Central memory CD8-positive, alpha-beta T cell (primary cell): ENCODE measurements around the gene WARS2.

Experiments used
- ATAC-seq: fragments of 150-1000 bp; cut with Tn5 transposase; replicated peaks from 2 replicates; pipeline ENCODE4 v1.10.0; 2022; ENCODE audit warnings: mild to moderate bottlenecking, moderate FRiP score, moderate number of reproducible peaks; ENCODE audit not compliant: poor library complexity, severe bottlenecking; ENCODE audit errors: extremely low read depth
- DNase-seq, 2 donors: peaks; one replicate each; pipeline ENCODE4 v3.0.0; 2021; ENCODE audit warnings: low spot score in 2 of 2
- H3K27ac Mint-ChIP-seq: one replicate; pipeline ENCODE4 v1.8.0; 2022; ENCODE audit warnings: low read depth, mild to moderate bottlenecking, moderate library complexity, mixed read lengths
- H3K27me3 Mint-ChIP-seq: one replicate; pipeline ENCODE4 v1.8.0; 2022; ENCODE audit warnings: mixed read lengths
- H3K36me3 Mint-ChIP-seq: one replicate; pipeline ENCODE4 v1.8.0; 2022; ENCODE audit warnings: mild to moderate bottlenecking, moderate library complexity, mixed read lengths; ENCODE audit not compliant: insufficient read depth
- H3K4me1 Mint-ChIP-seq: one replicate; pipeline ENCODE4 v1.8.0; 2022; ENCODE audit warnings: mixed read lengths
- H3K4me3 Mint-ChIP-seq: one replicate; pipeline ENCODE4 v1.8.0; 2022; ENCODE audit warnings: mild to moderate bottlenecking, moderate library complexity, mixed read lengths
- H3K9me3 Mint-ChIP-seq: one replicate; pipeline ENCODE4 v1.8.0; 2022; ENCODE audit warnings: mixed read lengths

The WARS2 gene

DNA sequence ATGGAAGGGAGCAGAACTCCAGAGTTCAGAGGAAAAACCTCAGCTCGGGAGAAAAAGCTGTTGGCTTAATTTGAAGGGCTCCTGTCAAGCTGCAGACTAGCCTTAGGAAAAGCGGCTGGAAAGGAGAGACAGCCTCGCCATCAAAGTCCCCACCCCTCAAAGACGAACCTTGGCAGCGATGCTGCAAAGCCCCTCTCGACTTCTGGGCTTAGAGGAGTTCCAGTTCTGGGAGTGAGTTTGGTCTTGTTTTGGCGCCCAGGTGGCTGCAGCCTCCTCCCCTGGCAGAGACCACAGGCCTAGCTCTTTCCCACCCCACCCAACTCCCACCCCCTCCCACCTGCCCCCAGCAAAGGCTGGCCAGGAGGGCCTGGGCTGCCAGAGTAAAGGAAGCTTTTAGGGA is 143.2 kb downstream of the WARS2 start:
- Mint-ChIP-seq H3K27me3 (peaks cover 93% of the 10 kb centered on the region), H3K4me1 (peaks cover 6% of the 10 kb centered on the region), H3K27ac (no peak overlapping the region), H3K4me3 (no peak overlapping the region), H3K36me3 (peaks cover 4% of the 10 kb centered on the region), H3K9me3 (no peaks in the 10 kb centered on the region)
- ATAC-seq (no peak), DNase-seq (no peak)

DNA sequence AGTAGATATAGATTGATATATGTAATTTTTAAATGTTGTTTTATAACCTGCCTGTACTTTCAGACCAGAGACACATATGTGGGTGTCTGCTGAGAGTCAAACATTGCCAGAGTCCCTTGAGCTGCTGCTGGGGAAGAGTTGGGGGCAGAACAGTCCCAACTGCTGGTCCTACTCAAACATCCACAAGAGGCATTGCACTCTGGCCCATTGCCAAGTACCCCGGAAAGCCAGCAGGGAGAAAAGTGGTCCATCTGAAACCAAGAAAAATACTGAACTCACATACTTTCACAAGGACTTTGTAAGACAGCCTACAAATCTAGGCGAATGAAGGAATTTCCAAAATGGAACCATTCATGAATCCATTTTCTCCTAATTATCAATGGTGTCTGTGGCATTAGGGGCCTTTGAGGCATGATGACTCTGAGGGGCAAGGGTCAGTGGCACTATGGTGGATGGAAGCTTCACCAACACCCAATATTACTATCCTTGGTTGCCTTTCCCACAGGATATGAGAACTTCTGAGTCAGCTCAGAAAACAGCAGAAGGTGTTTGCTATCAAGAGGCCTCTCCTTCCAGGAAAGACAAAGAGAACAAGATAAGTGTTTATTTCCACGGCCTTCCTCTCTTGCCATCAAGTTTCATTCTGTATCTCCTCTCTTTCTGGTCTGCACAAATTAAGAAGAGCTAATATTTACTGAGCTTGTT is 145.0 kb downstream of the WARS2 start:
- H3K27ac Mint-ChIP-seq = no peak overlapping the region
- H3K4me1 Mint-ChIP-seq = no peaks in the 10 kb centered on the region
- H3K4me3 Mint-ChIP-seq = no peak overlapping the region
- H3K27me3 Mint-ChIP-seq = peaks cover 93% of the 10 kb centered on the region
- ATAC-seq = no peak
- no peak for DNase-seq
- no peaks in the 10 kb centered on the region for H3K9me3 Mint-ChIP-seq
- H3K36me3 Mint-ChIP-seq = peaks cover 6% of the 10 kb centered on the region

DNA sequence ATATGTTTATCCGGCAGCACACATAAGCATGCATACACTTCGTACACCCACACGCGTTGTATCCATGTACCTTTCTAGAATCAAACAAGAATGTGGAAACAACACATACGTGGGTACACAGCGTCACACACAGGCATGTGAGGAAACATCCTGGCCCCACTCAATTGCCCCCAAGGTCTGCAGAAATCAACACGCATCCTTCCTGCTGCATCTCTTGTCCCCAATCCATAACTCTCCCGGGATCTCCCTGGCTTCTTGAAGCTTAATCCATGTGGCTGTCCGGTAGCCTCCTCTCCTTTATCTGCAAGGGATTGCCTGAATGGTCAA is 146.8 kb downstream of the WARS2 start:
- peaks cover 6% of the 10 kb centered on the region for H3K36me3 Mint-ChIP-seq
- no peak for ATAC-seq
- no peak overlapping the region for H3K4me3 Mint-ChIP-seq
- H3K9me3 Mint-ChIP-seq = no peaks in the 10 kb centered on the region
- peaks cover 93% of the 10 kb centered on the region for H3K27me3 Mint-ChIP-seq
- H3K4me1 Mint-ChIP-seq = no peaks in the 10 kb centered on the region
- H3K27ac Mint-ChIP-seq = no peak overlapping the region
- no peak for DNase-seq

DNA sequence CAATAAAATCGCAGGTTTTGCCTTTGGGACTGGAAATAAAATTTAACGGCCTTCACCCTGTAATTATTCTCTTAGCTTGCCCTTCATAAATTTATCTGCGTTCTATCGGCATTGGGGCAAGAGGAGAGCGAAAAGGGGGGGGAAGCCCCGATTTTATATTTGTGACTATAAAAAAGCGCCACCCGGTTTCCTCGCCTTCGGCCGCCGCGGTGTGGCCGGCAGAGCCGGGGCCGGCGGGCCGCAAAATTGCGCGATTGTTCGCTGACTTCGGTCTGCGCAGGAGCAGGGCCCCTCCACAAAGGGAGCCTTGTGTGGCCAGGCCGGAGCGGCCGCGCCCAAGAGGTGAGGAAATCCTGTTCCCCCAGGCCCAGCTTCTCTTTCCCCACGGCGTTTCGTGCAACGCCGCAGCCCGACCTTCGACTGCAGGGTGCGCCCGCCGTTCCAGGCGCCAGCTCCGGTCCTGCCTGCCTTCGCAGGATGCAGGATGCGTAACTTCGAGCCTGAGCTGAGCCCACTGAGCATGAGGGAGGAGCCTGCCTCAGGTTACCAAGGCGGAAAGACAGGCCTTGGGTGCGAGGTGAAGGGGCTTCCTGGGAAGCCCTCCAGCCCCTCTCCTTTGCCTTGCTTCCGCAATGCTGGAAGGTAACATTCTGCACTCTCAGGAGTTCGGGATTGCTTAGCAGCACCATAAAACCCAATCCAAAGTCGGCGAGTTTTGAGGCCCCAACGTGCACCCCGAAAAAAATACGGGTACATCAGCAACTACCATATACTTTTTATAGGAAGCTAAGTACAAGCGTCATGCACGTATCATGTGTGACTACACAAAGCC is 147.4 kb downstream of the WARS2 start:
- ATAC-seq = no peak

DNA sequence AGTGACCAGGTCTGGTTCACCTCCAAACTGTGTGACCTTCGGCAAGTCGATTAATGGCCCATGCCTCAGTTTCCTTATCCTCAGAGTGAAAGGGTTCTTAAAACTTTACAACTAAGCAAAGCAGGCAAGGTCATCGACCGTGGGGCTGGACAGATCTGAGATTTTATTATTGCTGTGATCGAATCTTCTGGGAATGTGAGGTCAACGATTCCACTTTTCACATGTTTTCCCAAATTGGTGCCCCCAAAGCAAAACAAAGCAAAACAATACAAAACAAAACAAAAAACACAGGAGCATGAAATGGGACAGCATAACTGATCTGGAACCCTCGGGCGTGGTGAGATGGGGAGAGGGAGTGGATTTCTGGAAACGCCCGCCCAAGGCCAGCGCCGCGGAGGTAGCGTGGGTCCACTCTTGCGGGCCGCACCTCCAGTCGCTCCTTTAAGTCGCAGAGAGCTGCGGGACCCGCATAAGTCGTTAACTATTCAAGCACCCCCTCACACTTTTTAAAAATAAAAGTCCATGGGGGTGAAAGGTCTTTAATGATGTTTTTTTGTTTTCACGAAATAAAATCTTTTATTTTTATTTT is 148.1 kb downstream of the WARS2 start:
- H3K36me3 Mint-ChIP-seq = peaks cover 6% of the 10 kb centered on the region
- H3K9me3 Mint-ChIP-seq = no peaks in the 10 kb centered on the region
- no peak for DNase-seq
- H3K27ac Mint-ChIP-seq = peak overlapping the region; percentile 18
- no peak for ATAC-seq
- no peak overlapping the region for H3K4me3 Mint-ChIP-seq
- peaks cover 93% of the 10 kb centered on the region for H3K27me3 Mint-ChIP-seq
- H3K4me1 Mint-ChIP-seq = no peaks in the 10 kb centered on the region

More for the DNA sequence above, 147.4 kb downstream of the WARS2 start:
- Mint-ChIP-seq H3K4me1 (no peaks in the 10 kb centered on the region), H3K9me3 (no peaks in the 10 kb centered on the region), H3K27ac (peak overlapping the region; percentile 18), H3K27me3 (peaks cover 93% of the 10 kb centered on the region), H3K36me3 (peaks cover 6% of the 10 kb centered on the region), H3K4me3 (no peak overlapping the region)
- no peak for DNase-seq

DNA sequence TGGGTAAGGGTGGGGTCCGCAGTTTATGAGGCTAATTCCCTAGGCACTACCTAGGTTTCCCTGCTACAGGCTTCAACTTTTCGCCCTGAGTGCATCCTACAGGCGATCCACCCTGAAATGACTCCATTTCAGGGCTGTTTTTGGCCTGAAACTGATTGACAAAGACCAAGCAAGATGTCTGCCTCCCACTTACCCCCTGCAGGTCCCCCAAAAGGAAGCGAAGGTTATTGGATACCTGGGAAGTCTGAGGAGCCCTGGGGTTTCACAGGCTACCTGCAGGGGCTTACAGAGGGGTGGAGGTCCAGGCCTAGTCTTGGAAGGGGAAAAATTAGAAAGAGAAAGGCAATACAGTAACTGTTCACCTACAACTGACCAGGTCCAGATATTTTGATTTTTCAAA is 149.0 kb downstream of the WARS2 start:
- H3K9me3 Mint-ChIP-seq = no peaks in the 10 kb centered on the region
- peaks cover 93% of the 10 kb centered on the region for H3K27me3 Mint-ChIP-seq
- no peak for DNase-seq
- no peak overlapping the region for H3K27ac Mint-ChIP-seq
- ATAC-seq = no peak
- no peak overlapping the region for H3K4me3 Mint-ChIP-seq
- peaks cover 4% of the 10 kb centered on the region for H3K36me3 Mint-ChIP-seq
- H3K4me1 Mint-ChIP-seq = no peaks in the 10 kb centered on the region

DNA sequence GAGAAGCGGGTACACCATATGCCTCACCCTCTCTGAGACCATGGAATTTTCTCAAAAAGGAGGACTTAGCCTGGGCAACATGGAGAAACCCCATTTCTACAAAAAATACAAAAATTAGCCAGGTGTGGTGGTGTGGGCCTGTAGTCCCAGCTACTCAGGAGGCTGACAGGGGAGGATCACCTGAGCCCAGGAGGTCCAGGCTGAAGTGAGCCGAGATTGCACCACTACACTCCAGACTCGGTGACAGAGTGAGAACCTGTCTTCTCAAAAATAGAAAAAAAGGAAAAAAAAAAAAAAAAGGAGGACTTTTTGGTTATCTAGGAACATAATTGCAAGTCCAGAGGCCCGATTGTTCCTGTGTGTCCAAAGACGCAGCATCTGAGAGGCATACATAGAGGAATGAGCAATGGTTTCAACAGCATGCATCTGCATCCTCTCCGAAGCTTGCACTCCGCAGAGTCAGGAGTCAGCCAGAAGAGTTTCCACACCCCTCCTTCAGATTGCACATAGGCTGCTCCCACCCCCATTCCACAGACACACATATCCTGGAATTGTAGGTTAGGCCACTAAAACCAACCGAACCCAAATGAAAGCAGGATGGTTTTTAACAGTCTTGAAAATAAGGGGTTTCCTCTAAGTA is 149.8 kb downstream of the WARS2 start:
- ATAC-seq (no peak), DNase-seq (no peak)
- Mint-ChIP-seq H3K9me3 (no peaks in the 10 kb centered on the region), H3K4me3 (no peak overlapping the region), H3K36me3 (peaks cover 6% of the 10 kb centered on the region), H3K27ac (no peak overlapping the region), H3K4me1 (no peaks in the 10 kb centered on the region), H3K27me3 (peaks cover 96% of the 10 kb centered on the region)

DNA sequence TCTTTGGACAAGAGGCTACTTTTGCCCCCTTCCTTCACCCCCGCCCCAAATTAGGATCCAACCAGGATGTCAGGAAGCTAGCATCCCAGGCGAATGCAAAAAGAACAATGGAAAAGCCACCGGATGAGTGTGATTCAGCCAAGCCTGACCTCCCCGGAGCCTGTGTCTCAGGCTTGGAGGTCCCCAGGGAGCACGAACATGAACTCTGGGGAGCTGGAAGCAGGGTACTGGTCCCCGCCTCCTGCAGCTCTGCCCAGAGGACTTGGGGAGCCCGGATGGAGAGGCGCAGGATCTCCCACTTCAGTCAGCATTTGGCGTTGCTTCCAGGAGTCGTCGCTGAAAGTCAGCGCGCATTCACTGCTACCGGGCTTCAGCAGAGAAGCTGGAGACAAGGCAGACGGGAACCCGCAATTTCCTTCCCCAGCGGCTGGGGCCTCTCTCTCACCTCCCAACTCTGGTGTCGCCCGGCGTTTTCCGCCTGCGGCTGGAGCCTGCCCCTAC is 150.5 kb downstream of the WARS2 start:
- DNase-seq (no peak), ATAC-seq (no peak)
- peaks cover 9% of the 10 kb centered on the region for H3K36me3 Mint-ChIP-seq
- no peaks in the 10 kb centered on the region for H3K9me3 Mint-ChIP-seq
- peaks cover 96% of the 10 kb centered on the region for H3K27me3 Mint-ChIP-seq
- H3K27ac Mint-ChIP-seq = no peak overlapping the region
- H3K4me1 Mint-ChIP-seq = no peaks in the 10 kb centered on the region
- H3K4me3 Mint-ChIP-seq = no peak overlapping the region

DNA sequence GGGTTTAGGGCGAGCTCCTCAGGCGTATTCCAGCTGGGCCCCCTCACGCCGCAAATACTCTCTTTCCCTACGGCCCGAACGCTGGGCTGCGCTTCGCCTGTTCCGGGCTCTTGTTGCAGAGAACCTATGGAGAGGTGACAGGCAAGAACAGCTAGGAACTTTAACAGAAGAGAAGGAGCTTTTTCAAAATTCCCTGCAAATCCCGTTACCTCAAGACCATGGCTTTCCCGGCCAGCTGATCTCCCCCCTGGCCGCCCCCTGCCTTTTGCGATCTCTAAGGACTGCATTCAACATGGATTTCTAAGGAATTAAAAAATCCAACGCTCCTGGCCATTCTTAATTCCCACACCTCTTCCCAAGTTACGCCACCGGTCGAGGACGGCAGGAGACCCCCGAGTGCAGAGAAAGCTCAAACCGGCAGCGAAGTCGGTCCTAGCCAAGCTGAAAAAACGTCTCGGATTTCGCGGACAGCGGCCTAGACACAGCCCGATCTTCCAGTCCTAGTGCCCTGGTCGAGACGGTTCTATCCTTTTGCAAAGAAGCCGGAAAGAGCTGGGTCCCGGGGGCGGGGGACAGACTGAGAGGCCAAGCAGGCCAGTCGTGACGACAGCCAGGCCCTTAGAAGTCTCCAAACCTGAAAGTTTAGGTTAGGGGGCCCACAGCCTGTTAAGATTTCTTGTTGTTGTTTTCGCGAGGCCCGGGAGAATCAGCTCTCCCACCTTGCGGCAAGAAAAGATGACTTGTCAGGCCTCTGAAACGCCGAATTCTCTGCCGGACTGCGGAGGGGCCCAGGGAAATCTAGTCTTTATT is 151.2 kb downstream of the WARS2 start:
- Mint-ChIP-seq H3K9me3 (no peaks in the 10 kb centered on the region), H3K36me3 (peaks cover 9% of the 10 kb centered on the region), H3K4me3 (peak overlapping the region; percentile 18), H3K27ac (no peak overlapping the region), H3K27me3 (peaks cover 96% of the 10 kb centered on the region), H3K4me1 (no peaks in the 10 kb centered on the region)
- ATAC-seq = no peak
- no peak for DNase-seq

DNA sequence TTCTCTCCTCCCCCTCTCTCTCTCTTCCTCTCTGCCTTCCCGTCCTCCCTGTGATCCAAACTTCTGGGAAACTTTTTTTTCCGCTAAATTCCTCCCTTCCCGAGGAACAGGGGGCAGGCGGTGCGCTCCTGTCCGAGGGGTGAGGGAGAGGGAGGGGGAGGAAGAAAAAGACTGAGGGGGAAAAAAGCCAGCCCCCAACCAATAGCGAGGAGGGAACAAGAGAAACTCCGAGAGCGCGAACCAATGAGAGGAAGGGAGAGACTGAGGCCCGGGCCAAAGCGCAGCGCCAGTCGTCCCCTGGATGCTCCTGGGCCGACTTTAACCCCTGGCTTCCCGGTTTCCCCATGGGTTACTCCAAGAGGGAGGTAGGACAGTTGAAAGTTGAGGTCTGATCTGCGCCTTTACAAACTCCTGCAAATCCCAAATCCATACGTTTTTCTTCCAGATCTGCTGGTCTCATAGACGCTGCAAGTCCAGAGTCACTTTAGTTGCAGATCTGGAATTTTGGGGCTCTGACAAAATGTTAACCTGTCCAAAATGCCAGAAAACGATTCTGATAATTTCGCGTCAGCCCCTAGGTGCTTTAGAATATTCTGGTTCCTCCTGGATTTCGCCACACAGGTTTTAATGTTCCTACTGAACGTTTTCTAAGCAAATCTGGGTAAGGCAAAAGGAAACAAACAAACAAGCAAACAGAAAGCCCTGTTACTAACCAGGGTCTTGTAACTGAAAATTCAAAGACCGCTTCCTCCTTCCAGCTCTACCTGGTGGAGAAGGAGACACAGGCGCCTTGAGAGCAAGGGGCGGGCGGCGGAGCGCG is 152.1 kb downstream of the WARS2 start, which contains the start of gene TBX15:
TBX15 (minus strand) TSS at position 158 of the 820 bp plus-strand sequence. CDS start 548 bp downstream, outside the sequence.
- Mint-ChIP-seq H3K9me3 (no peaks in the 10 kb centered on the region), H3K27ac (no peak within 1 kb of the TSS), H3K36me3 (peaks cover 9% of the 10 kb centered on the region), H3K4me1 (no peaks in the 10 kb centered on the region), H3K27me3 (peaks cover 96% of the 10 kb centered on the region), H3K4me3 (peak within 1 kb of the TSS; percentile 51)
- ATAC-seq = no peak
- DNase-seq = no peak

DNA sequence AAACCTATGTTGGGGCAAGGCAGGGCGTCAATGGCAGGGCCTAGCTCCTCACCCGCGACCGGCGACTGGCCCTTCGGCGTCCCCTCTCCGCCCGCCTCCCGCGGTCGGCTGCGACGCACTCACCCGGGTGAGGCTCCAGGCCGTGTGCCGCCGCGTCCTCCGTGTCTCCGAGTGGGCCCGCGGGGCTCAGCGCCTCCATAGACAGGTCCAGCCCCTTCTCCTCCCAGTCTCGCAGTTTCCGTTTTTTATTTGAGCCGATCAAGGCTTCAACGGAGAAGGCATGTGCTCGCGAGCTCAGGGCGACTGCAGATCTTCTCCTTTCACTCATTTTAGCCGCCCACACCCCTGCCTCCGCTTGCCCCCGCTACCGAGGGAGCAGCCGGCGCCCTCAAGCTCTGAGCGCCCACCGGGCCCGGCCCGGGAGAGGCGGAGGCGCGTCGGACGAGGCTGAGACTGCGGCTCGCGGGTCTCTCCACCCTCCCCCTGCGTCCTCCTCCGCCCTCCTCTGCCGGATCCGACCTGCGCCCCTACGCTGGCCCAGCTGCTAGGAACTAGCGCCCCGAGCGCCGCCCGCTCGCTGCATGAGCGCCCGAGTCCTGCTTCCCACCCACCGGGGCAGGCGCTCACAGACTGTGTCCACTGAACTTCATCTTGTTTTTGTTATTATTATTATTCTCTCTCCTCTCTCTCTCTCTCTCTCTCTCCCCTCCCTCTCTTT is 152.8 kb downstream of the WARS2 start:
- Mint-ChIP-seq H3K36me3 (peaks cover 9% of the 10 kb centered on the region), H3K27me3 (peaks cover 100% of the 10 kb centered on the region), H3K27ac (no peak overlapping the region), H3K4me1 (no peaks in the 10 kb centered on the region), H3K9me3 (no peaks in the 10 kb centered on the region), H3K4me3 (peak overlapping the region; percentile 51)
- ATAC-seq = no peak
- DNase-seq = no peak
